Keratinocyte (primary cell): Measurements from ENCODE around the gene ABCB9. TPM values are rescaled to one million over a fixed set of nuclear protein-coding genes. Genes with fewer than 3 reads are reported as not detected.
"Not testable (repeated sequence)": the region's sequence is repeated elsewhere in the genome, so short reads cannot be mapped to it uniquely, and the experiment has no call there.

Source experiments
- DNase-seq: peaks from one replicate; pipeline ENCODE4 v3.0.0-alpha.2; 2011; ENCODE audit warnings: low read depth, missing footprints, low spot score
- FAIRE-seq: peaks from 2 replicates; lab custom pipeline; 2011; peaks lifted over from hg19 to GRCh38; lab: Jason Lieb, UNC
- H2AFZ ChIP-seq: 2 replicates; pipeline ENCODE4 v1.6.0; 2012; ENCODE audit warnings: low read length, control low read depth, inconsistent platforms; ENCODE audit not compliant: control insufficient read depth
- H3K27ac ChIP-seq: 2 replicates; pipeline ENCODE4 v1.5.1; 2011; ENCODE audit warnings: low read length; ENCODE audit not compliant: control insufficient read depth, insufficient read depth
- H3K27me3 ChIP-seq: 3 replicates; pipeline ENCODE4 v1.6.0; 2011; ENCODE audit warnings: low read length; ENCODE audit not compliant: control insufficient read depth, insufficient read depth; ENCODE audit errors: extremely low read depth
- H3K36me3 ChIP-seq, 2 experiments: 2 replicates in 1 of 2; 3 replicates in 1 of 2; pipeline ENCODE4 v1.5.1; 2011; ENCODE audit warnings: low read length in 2 of 2, mild to moderate bottlenecking in 1 of 2; ENCODE audit not compliant: control insufficient read depth in 2 of 2, insufficient read depth in 2 of 2; ENCODE audit errors: extremely low read depth in 1 of 2
- H3K4me1 ChIP-seq: 3 replicates; pipeline ENCODE4 v1.5.1; 2011; ENCODE audit warnings: low read length; ENCODE audit not compliant: control insufficient read depth, insufficient read depth; ENCODE audit errors: extremely low read depth
- H3K4me2 ChIP-seq: 3 replicates; pipeline ENCODE4 v1.6.0; 2011; ENCODE audit warnings: low read depth, low read length; ENCODE audit not compliant: control insufficient read depth, insufficient read depth; ENCODE audit errors: extremely low read depth
- H3K4me3 ChIP-seq, 3 experiments: fragments of 200-600 bp in 1 of 3; sonication (generic) in 1 of 3; 2 replicates in 2 of 3; 3 replicates in 1 of 3; pipeline ENCODE4 v1.5.1; 2011 to 2016; ENCODE audit warnings: low read length in 3 of 3, mild to moderate bottlenecking in 3 of 3, control low read depth in 2 of 3, inconsistent platforms in 1 of 3, low read depth in 1 of 3, mixed read lengths in 1 of 3, mixed run types in 1 of 3, moderate library complexity in 1 of 3; ENCODE audit not compliant: control insufficient read depth in 2 of 3, insufficient read depth in 2 of 3; ENCODE audit errors: extremely low read depth in 1 of 3
- H3K79me2 ChIP-seq: 2 replicates; pipeline ENCODE4 v1.6.0; 2012; ENCODE audit warnings: low read length; ENCODE audit not compliant: control insufficient read depth, insufficient read depth
- H3K9ac ChIP-seq: 3 replicates; pipeline ENCODE4 v1.6.0; 2011; ENCODE audit warnings: low read length; ENCODE audit not compliant: control insufficient read depth, insufficient read depth; ENCODE audit errors: extremely low read depth
- H3K9me1 ChIP-seq: 3 replicates; pipeline ENCODE4 v1.6.0; 2011; ENCODE audit warnings: low read length; ENCODE audit not compliant: control insufficient read depth, insufficient read depth; ENCODE audit errors: extremely low read depth
- H3K9me3 ChIP-seq: 2 replicates; pipeline ENCODE4 v1.5.1; 2012; ENCODE audit warnings: low read depth, low read length; ENCODE audit not compliant: control insufficient read depth
- H4K20me1 ChIP-seq: 3 replicates; pipeline ENCODE4 v1.6.0; 2011; ENCODE audit warnings: low read length; ENCODE audit not compliant: control insufficient read depth, insufficient read depth; ENCODE audit errors: extremely low read depth
- CTCF ChIP-seq, 3 experiments: IDR thresholded peaks in 1 of 3; conservative IDR thresholded peaks in 1 of 3; optimal IDR thresholded peaks in 1 of 3; 2 replicates in 2 of 3; 3 replicates in 1 of 3; pipeline versions ENCODE3 to v1.5.1; 2011; ENCODE audit warnings: low read length in 3 of 3, mild to moderate bottlenecking in 3 of 3, moderate library complexity in 2 of 3, control low read depth in 1 of 3, inconsistent platforms in 1 of 3; ENCODE audit not compliant: insufficient read depth in 2 of 3; ENCODE audit errors: extremely low read depth in 1 of 3
- EZH2 ChIP-seq: IDR thresholded peaks from one replicate; pipeline ENCODE4 v1.6.1; 2012; ENCODE audit warnings: inconsistent platforms, mild to moderate bottlenecking, low read length, moderate library complexity
- dilution Hi-C: fragments of 300-500 bp; cut with MboI; formaldehyde crosslinking; loops from one replicate; pipeline ENCODE4 v1.7.0; 2020; ENCODE audit warnings: low sequenced_read_pairs; ENCODE audit not compliant: extremely low pct_ligation_motif_present
- polyA plus RNA-seq, 5 experiments: library from polyadenylated mRNA; depleted of rRNA in 3 of 5; stranded (reverse) in 3 of 5; stranded (forward) in 1 of 5; unstranded in 1 of 5; fragments of >200 nt; gene quantifications; 1 replicate in 1 of 5; 2 replicates in 3 of 5; 3 replicates in 1 of 5; pipeline versions ENCODE4 v1.2.1 to v1.2.3, GENCODE V29; 2011 to 2012; ENCODE audit warnings: missing spikeins in 2 of 5, low read depth in 1 of 5, low replicate concordance in 1 of 5

The ABCB9 gene
- polyA plus RNA-seq, 1 donor (not counting 4 experiments of a cell fraction or from before 2014, with no cell fraction given) = 4.0 TPM

- H4K20me1 ChIP-seq = no peaks in the 10 kb centered on the region
- no peak overlapping the region for H3K27ac ChIP-seq
- no peak overlapping the region for H3K4me2 ChIP-seq
- no peaks in the 10 kb centered on the region for H3K9me1 ChIP-seq
- dilution Hi-C loops = no loop called here
- FAIRE-seq (no peak), DNase-seq (no peak)
- no peaks in the 10 kb centered on the region for H3K79me2 ChIP-seq
- H3K4me3 ChIP-seq = no peak overlapping the region
- H2AFZ ChIP-seq = no peak overlapping the region
- H3K36me3 ChIP-seq = no peaks in the 10 kb centered on the region
- H3K4me1 ChIP-seq = no peaks in the 10 kb centered on the region
- no peaks in the 10 kb centered on the region for H3K27me3 ChIP-seq
- H3K9ac ChIP-seq = no peak overlapping the region
- no peak for TF ChIP-seq CTCF (optimal IDR thresholded peaks at IDR 0.05 in 1 of 3, IDR thresholded peaks at IDR 0.05 in 1 of 3, conservative IDR thresholded peaks at IDR 0.05 in 1 of 3; ENCODE audit: extremely low read depth in 1 of 3, insufficient read depth in 2 of 3, low read length in 3 of 3)
- TF ChIP-seq EZH2 = no peak
- no peaks in the 10 kb centered on the region for H3K9me3 ChIP-seq
Measured at GRCh38 chr12:122908915-122909314, 57.3 kb downstream of the ABCB9 start.

GRCh38 chr12:122905258-122905657 is 61.0 kb downstream of the ABCB9 start:
- H3K4me3 ChIP-seq, H3K36me3 ChIP-seq, H4K20me1 ChIP-seq, H3K4me2 ChIP-seq, H3K4me1 ChIP-seq, dilution Hi-C loops, H3K79me2 ChIP-seq, H3K9me3 ChIP-seq, H3K9me1 ChIP-seq, FAIRE-seq, DNase-seq, H2AFZ ChIP-seq, H3K9ac ChIP-seq, H3K27me3 ChIP-seq, H3K27ac ChIP-seq: not testable (repeated sequence)

- TF ChIP-seq CTCF (optimal IDR thresholded peaks at IDR 0.05 in 1 of 3, IDR thresholded peaks at IDR 0.05 in 1 of 3, conservative IDR thresholded peaks at IDR 0.05 in 1 of 3; ENCODE audit: extremely low read depth in 1 of 3, insufficient read depth in 2 of 3, low read length in 3 of 3) (no peak), EZH2 (no peak)
- Histone ChIP-seq H3K36me3 (no peaks in the 10 kb centered on the region), H3K4me2 (no peak overlapping the region), H3K9me1 (no peaks in the 10 kb centered on the region), H4K20me1 (no peaks in the 10 kb centered on the region), H3K27ac (no peak overlapping the region), H3K4me3 (no peak overlapping the region), H3K27me3 (no peaks in the 10 kb centered on the region), H3K4me1 (peaks cover 8% of the 10 kb centered on the region), H3K9ac (no peak overlapping the region), H2AFZ (no peak overlapping the region), H3K9me3 (no peaks in the 10 kb centered on the region), H3K79me2 (no peaks in the 10 kb centered on the region)
- dilution Hi-C loops = no loop called here
- no peak for FAIRE-seq
- no peak for DNase-seq
Measured at GRCh38 chr12:122903693-122904034, 62.6 kb downstream of the ABCB9 start.
